HCT116 (cell line): ENCODE data around the gene SPDYE3. TPM values are rescaled to one million over a fixed set of nuclear protein-coding genes. Genes with fewer than 3 reads are reported as not detected.

Experiments used
- ATAC-seq: fragments of 200-7000 bp; cut with Tn5 transposase; 2 replicates; pipeline ENCODE4 v1.9.1; 2020; ENCODE audit warnings: mild to moderate bottlenecking, moderate library complexity
- BruUV-seq: library from RNA; stranded (reverse); fragments of 400-500 nt; replicated peaks from 2 replicates; lab custom pipeline; 2021; lab: Mats Ljungman, UMichigan
- CTCF ChIA-PET: fragments of 300-600 bp; sonication (Branson Sonifier 250); formaldehyde crosslinking; loops from one replicate; lab custom pipeline; 2021; ENCODE audit warnings: antibody characterized with exemption; lab: Charles Lee
- POLR2A ChIA-PET: fragments of 300-600, 350-600 bp; sonication (Branson Sonifier 250); formaldehyde crosslinking; loops from one replicate; lab custom pipeline; 2021; ENCODE audit warnings: antibody characterized with exemption; lab: Charles Lee
- RAD21 ChIA-PET, 2 experiments: fragments of 300-600 bp; sonication (Branson Sonifier 250); formaldehyde crosslinking; loops; one replicate each; lab custom pipeline; 2023; ENCODE audit warnings: low total read pairs in 2 of 2; ENCODE audit not compliant: uncharacterized antibody in 2 of 2, unreplicated experiment in 2 of 2, low non-redundant PET in 1 of 2; lab: Charles Lee
- DNase-seq: peaks from one replicate; pipeline ENCODE4 v3.0.0-alpha.2; 2010; ENCODE audit warnings: low read depth, low spot score
- H2AFZ ChIP-seq: fragments of 200-600 bp; shearing (Covaris generic), sonication (generic); 2 replicates; pipeline ENCODE4 v1.6.1; 2017; ENCODE audit warnings: low read depth, mixed run types, mixed read lengths, antibody characterized with exemption, low read length; ENCODE audit not compliant: poor library complexity, severe bottlenecking
- H3K27ac ChIP-seq: 2 replicates; pipeline ENCODE4 v1.5.1; 2012; ENCODE audit warnings: low read depth, low read length
- H3K27me3 ChIP-seq: fragments of 200-600 bp; sonication (generic); 2 replicates; pipeline ENCODE4 v1.6.1; 2016; ENCODE audit warnings: mixed run types, low read length, mixed read lengths; ENCODE audit not compliant: insufficient read depth
- H3K36me3 ChIP-seq, 2 experiments: fragments of 200-500 bp in 1 of 2; fragments of 200-600 bp in 1 of 2; sonication (Bioruptor generic) in 1 of 2; sonication (generic) in 1 of 2; 2 replicates each; pipeline versions ENCODE4 v1.5.1 to v1.6.1; 2014 to 2016; ENCODE audit warnings: low read length in 2 of 2, inconsistent platforms in 1 of 2, mixed read lengths in 1 of 2, mixed run types in 1 of 2; ENCODE audit not compliant: insufficient read depth in 2 of 2, control insufficient read depth in 1 of 2
- H3K4me1 ChIP-seq, 2 experiments: fragments of 200-600 bp in 1 of 2; sonication (generic) in 1 of 2; 2 replicates each; pipeline versions ENCODE4 v1.5.1 to v1.6.1; 2012 to 2017; ENCODE audit warnings: low read length in 2 of 2, inconsistent platforms in 1 of 2, mild to moderate bottlenecking in 1 of 2, mixed read lengths in 1 of 2, mixed run types in 1 of 2, moderate library complexity in 1 of 2; ENCODE audit not compliant: insufficient read depth in 2 of 2, control insufficient read depth in 1 of 2
- H3K4me2 ChIP-seq: fragments of 200-600 bp; sonication (generic); 2 replicates; pipeline ENCODE4 v1.6.1; 2017; ENCODE audit warnings: mixed run types, low read length, mixed read lengths
- H3K4me3 ChIP-seq, 2 experiments: fragments of 200-600 bp in 1 of 2; sonication (generic) in 1 of 2; replicated peaks in 1 of 2; 2 replicates each; pipeline ENCODE4 v1.5.1; 2011 to 2016; ENCODE audit warnings: low read length in 2 of 2, control low read depth in 1 of 2, low read depth in 1 of 2, mild to moderate bottlenecking in 1 of 2, mixed read lengths in 1 of 2, mixed run types in 1 of 2
- H3K79me2 ChIP-seq: fragments of 200-600 bp; sonication (generic); 2 replicates; pipeline ENCODE4 v1.6.1; 2017; ENCODE audit warnings: mild to moderate bottlenecking, mixed run types, low read length, moderate library complexity, mixed read lengths; ENCODE audit not compliant: insufficient read depth
- H3K9ac ChIP-seq: fragments of 200-600 bp; sonication (generic); 2 replicates; pipeline ENCODE4 v1.6.1; 2016; ENCODE audit warnings: low read length, mixed read lengths
- H3K9me2 ChIP-seq: fragments of 200-600 bp; sonication (generic), shearing (Covaris generic); 2 replicates; pipeline ENCODE4 v1.6.1; 2017; ENCODE audit warnings: mixed run types, mild to moderate bottlenecking, moderate library complexity; ENCODE audit not compliant: insufficient read depth
- H3K9me3 ChIP-seq, 2 experiments: fragments of 200-500 bp in 1 of 2; fragments of 200-600 bp in 1 of 2; sonication (Bioruptor generic) in 1 of 2; sonication (generic) in 1 of 2; 2 replicates each; pipeline ENCODE4 v1.6.1; 2014 to 2017; ENCODE audit warnings: low read length in 2 of 2, mixed read lengths in 2 of 2, inconsistent platforms in 1 of 2, low read depth in 1 of 2, mild to moderate bottlenecking in 1 of 2, mixed run types in 1 of 2, moderate library complexity in 1 of 2; ENCODE audit not compliant: control insufficient read depth in 1 of 2, insufficient read depth in 1 of 2
- H4K20me1 ChIP-seq: fragments of 200-600 bp; sonication (generic), shearing (Covaris generic); 2 replicates; pipeline ENCODE4 v1.6.1; 2017; ENCODE audit warnings: mixed run types, mild to moderate bottlenecking, moderate library complexity; ENCODE audit not compliant: insufficient read depth
- ATF3 ChIP-seq: IDR thresholded peaks from 2 replicates; pipeline ENCODE4 v1.6.1; 2012
- CBX3 ChIP-seq: IDR thresholded peaks from 2 replicates; pipeline ENCODE4 v1.6.1; 2012; ENCODE audit warnings: low read depth
- CTCF ChIP-seq, 3 experiments: fragments of 200-600 bp in 1 of 3; sonication (generic) in 1 of 3; IDR thresholded peaks in 2 of 3; conservative IDR thresholded peaks in 1 of 3; 2 replicates each; pipeline ENCODE4 v1.5.1; 2012 to 2017; ENCODE audit warnings: low read depth in 2 of 3, low read length in 2 of 3, antibody characterized with exemption in 1 of 3, borderline replicate concordance in 1 of 3, control low read depth in 1 of 3, mild to moderate bottlenecking in 1 of 3, mixed read lengths in 1 of 3, mixed run types in 1 of 3, moderate library complexity in 1 of 3; ENCODE audit not compliant: insufficient read depth in 1 of 3
- EGR1 ChIP-seq: IDR thresholded peaks from 2 replicates; pipeline ENCODE4 v1.6.1; 2012; ENCODE audit warnings: low read depth
- ELF1 ChIP-seq: IDR thresholded peaks from 2 replicates; pipeline ENCODE4 v1.6.1; 2012; ENCODE audit warnings: low read depth, borderline replicate concordance
- EZH2 ChIP-seq: fragments of 200-600 bp; sonication (generic); IDR thresholded peaks from 2 replicates; pipeline ENCODE4 v1.6.1; 2017; ENCODE audit warnings: antibody characterized with exemption, mixed run types
- FOSL1 ChIP-seq: IDR thresholded peaks from 2 replicates; pipeline ENCODE4 v1.6.1; 2012; ENCODE audit warnings: low read depth
- JUND ChIP-seq: IDR thresholded peaks from 2 replicates; pipeline ENCODE4 v1.6.1; 2012
- MAX ChIP-seq: IDR thresholded peaks from 2 replicates; pipeline ENCODE4 v1.6.1; 2012
- POLR2AphosphoS5 ChIP-seq: IDR thresholded peaks from 2 replicates; pipeline ENCODE4 v1.6.1; 2011; ENCODE audit warnings: mild to moderate bottlenecking, low read depth, low read length, moderate library complexity
- RAD21 ChIP-seq: IDR thresholded peaks from 2 replicates; pipeline ENCODE4 v1.6.1; 2012; ENCODE audit warnings: low read depth, mild to moderate bottlenecking
- SIN3A ChIP-seq: IDR thresholded peaks from 2 replicates; pipeline ENCODE4 v1.6.1; 2012; ENCODE audit warnings: low read depth
- SP1 ChIP-seq: IDR thresholded peaks from 2 replicates; pipeline ENCODE4 v1.6.1; 2012; ENCODE audit warnings: low read depth
- SRF ChIP-seq: IDR thresholded peaks from 2 replicates; pipeline ENCODE4 v1.6.1; 2012; ENCODE audit warnings: low read depth
- YY1 ChIP-seq: IDR thresholded peaks from 2 replicates; pipeline ENCODE4 v1.6.1; 2011; ENCODE audit warnings: low read length, low read depth, moderate library complexity, mild to moderate bottlenecking; ENCODE audit not compliant: insufficient replicate concordance; ENCODE audit errors: extremely low read depth
- ZBTB33 ChIP-seq: IDR thresholded peaks from 2 replicates; pipeline ENCODE4 v1.6.1; 2011; ENCODE audit warnings: mild to moderate bottlenecking, low read length, moderate library complexity; ENCODE audit not compliant: insufficient replicate concordance; ENCODE audit errors: extremely low read depth
- ZFX ChIP-seq: fragments of 450-650 bp; IDR thresholded peaks from 2 replicates; pipeline ENCODE4 v1.6.1; 2017
- ZNF274 ChIP-seq: fragments of 200-500 bp; sonication (Bioruptor generic); IDR thresholded peaks from 2 replicates; pipeline ENCODE4 v1.6.1; 2014; ENCODE audit warnings: mild to moderate bottlenecking, low read depth, low read length, inconsistent platforms
- intact Hi-C: fragments of 100-400 bp; cut with micrococcal nuclease; formaldehyde crosslinking; loops from 2 replicates; pipeline ENCODE4 v1.10.0; 2022
- total RNA-seq: library from RNA; stranded (reverse); gene quantifications from one replicate; pipeline ENCODE4 v1.2.1, GENCODE V29; 2021; ENCODE audit not compliant: unreplicated experiment

Gene SPDYE3
- total RNA-seq, 1 experiment from 2014 or later, result not detected

- no peak for TF ChIP-seq MAX
- TF ChIP-seq YY1, result no peak
- no peak for TF ChIP-seq SP1
- TF ChIP-seq ZNF274, result no peak
- TF ChIP-seq JUND, result no peak
- TF ChIP-seq EZH2, result no peak
- no peak for TF ChIP-seq ELF1
- TF ChIP-seq EGR1, result no peak
- no peak for TF ChIP-seq ZBTB33
- no peak for TF ChIP-seq SIN3A
- TF ChIP-seq CTCF (IDR thresholded peaks at IDR 0.05 in 2 of 3, conservative IDR thresholded peaks at IDR 0.05 in 1 of 3; ENCODE audit: borderline replicate concordance in 1 of 3, insufficient read depth in 1 of 3, low read depth in 2 of 3, low read length in 2 of 3), result no peak
- no peak for TF ChIP-seq ZFX
- no peak for TF ChIP-seq CBX3
- no peak for TF ChIP-seq RAD21
- no peak for TF ChIP-seq FOSL1
- TF ChIP-seq POLR2AphosphoS5, result no peak
- no peak for TF ChIP-seq ATF3
- no peak for TF ChIP-seq SRF
- no peaks in the 10 kb centered on the region for H3K27me3 ChIP-seq
- ChIA-PET RAD21 (no interaction called here), POLR2A (no interaction called here), CTCF (no interaction called here)
- no peaks in the 10 kb centered on the region for H3K4me1 ChIP-seq
- no peaks in the 10 kb centered on the region for H3K9me2 ChIP-seq
- peaks cover 52 to 69% of the 10 kb centered on the region in 2 experiments for H3K36me3 ChIP-seq
- no peak for ATAC-seq
- intact Hi-C loops, result no loop called here
- no TSS peak for BruUV-seq
- peaks cover 13% of the 10 kb centered on the region; the same call in 1 of the 2 replicates for H3K79me2 ChIP-seq
- no peaks in the 10 kb centered on the region for H3K9me3 ChIP-seq
- H4K20me1 ChIP-seq, result no peaks in the 10 kb centered on the region
- no peak overlapping the region for H3K4me2 ChIP-seq
- no peak overlapping the region for H3K9ac ChIP-seq
- H2AFZ ChIP-seq, result no peak overlapping the region
- DNase-seq, result no peak
- no peak overlapping the region for H3K27ac ChIP-seq
- no peak overlapping the region for H3K4me3 ChIP-seq
These were observed 46.3 kb downstream of the SPDYE3 start for GRCh38 chr7:100353685-100354330.
